IPS-15b (cell line): Measurements from ENCODE around the gene GALNT7.
"Not testable (repeated sequence)": the region's sequence is repeated elsewhere in the genome, so short reads cannot be mapped to it uniquely, and the experiment has no call there.

ENCODE experiments used
- H3K27me3 ChIP-seq: one replicate; pipeline ENCODE4 v1.6.1; 2013; ENCODE audit warnings: low read length; ENCODE audit not compliant: control insufficient read depth, insufficient read depth
- H3K36me3 ChIP-seq: one replicate; pipeline ENCODE4 v1.6.1; 2013; ENCODE audit warnings: low read length; ENCODE audit not compliant: control insufficient read depth, insufficient read depth
- H3K4me1 ChIP-seq: one replicate; pipeline ENCODE4 v1.6.1; 2013; ENCODE audit warnings: mild to moderate bottlenecking, low read length; ENCODE audit not compliant: control insufficient read depth, insufficient read depth
- H3K4me3 ChIP-seq: one replicate; pipeline ENCODE4 v1.5.1; 2013; ENCODE audit warnings: low read depth, low read length
- H3K9ac ChIP-seq: one replicate; pipeline ENCODE4 v1.6.1; 2013; ENCODE audit warnings: low read depth, mild to moderate bottlenecking, low read length
- H3K9me3 ChIP-seq: one replicate; pipeline ENCODE4 v1.6.1; 2013; ENCODE audit warnings: mild to moderate bottlenecking, low read length; ENCODE audit not compliant: control insufficient read depth, insufficient read depth

The GALNT7 gene

DNA sequence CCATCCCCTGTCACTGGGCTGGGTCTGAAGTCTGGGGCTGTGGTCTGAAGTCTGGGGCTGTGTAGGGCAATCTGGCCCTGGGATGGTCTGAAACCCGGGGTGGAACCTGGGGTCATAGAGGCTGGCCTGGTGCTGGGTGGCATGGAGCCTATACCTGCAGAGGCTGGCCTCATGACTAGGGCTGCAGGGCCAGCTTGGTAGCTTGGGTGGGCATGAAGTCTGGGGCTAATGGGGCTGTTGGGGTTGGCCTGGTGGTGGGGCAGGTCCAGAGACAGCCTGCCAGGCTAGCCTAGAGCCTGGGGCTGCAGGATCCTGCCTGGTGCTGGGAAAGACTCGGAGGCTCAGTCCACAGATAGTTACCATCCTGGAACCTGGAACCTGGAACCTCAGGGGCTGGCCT is 37.0 kb downstream of the GALNT7 start:
- Histone ChIP-seq H3K36me3 (no peaks in the 10 kb centered on the region), H3K27me3 (no peaks in the 10 kb centered on the region), H3K4me3 (no peak overlapping the region), H3K9ac (no peak overlapping the region), H3K9me3 (no peaks in the 10 kb centered on the region), H3K4me1 (peaks cover 15% of the 10 kb centered on the region)

DNA sequence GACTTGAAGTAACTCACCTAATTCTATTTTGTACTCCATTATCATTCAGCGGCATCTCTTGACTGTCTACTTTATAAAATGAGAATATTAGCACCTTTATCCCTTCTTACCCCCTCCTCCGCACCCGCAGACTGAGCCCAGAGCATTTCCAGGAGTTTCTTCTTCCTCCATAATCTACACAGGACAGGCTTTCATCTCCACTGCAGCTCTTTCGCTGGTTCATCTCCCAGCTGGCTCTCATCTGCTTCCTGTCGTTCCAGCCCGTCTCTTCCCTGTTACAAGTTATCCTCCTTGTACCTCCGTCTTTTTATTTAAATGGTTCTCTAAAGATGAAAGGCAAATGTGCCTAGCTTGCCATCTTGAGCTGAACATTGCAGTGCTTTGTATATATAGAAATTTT is 39.8 kb downstream of the GALNT7 start:
- Histone ChIP-seq H3K4me3 (no peak overlapping the region), H3K4me1 (peaks cover 18% of the 10 kb centered on the region), H3K9me3 (no peaks in the 10 kb centered on the region), H3K36me3 (no peaks in the 10 kb centered on the region), H3K9ac (no peak overlapping the region), H3K27me3 (no peaks in the 10 kb centered on the region)

DNA sequence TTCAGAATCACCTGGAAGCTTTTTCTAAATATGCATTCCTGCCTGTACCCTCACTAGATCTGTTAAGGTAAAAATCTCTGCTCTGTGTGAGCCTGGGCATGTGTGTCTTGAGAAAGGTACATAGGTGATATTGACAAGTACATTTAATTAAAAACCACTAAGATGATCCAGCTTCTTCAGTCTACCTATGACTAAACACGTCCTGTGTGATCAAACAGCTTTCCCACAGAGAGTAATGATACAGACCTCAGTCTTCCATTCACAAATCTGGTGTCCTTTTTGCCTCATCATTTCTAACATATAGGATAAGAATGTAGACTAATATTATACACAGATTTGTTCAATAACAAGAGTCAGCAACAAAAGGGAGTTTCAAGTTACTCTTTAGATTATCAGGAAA is 42.6 kb downstream of the GALNT7 start:
- H3K27me3 ChIP-seq = no peaks in the 10 kb centered on the region
- no peaks in the 10 kb centered on the region for H3K9me3 ChIP-seq
- peaks cover 18% of the 10 kb centered on the region for H3K4me1 ChIP-seq
- H3K9ac ChIP-seq = no peak overlapping the region
- no peak overlapping the region for H3K4me3 ChIP-seq
- no peaks in the 10 kb centered on the region for H3K36me3 ChIP-seq

- H3K27me3 ChIP-seq = no peaks in the 10 kb centered on the region
- H3K4me3 ChIP-seq = no peak overlapping the region
- no peaks in the 10 kb centered on the region for H3K36me3 ChIP-seq
- no peaks in the 10 kb centered on the region for H3K9me3 ChIP-seq
- peaks cover 15% of the 10 kb centered on the region for H3K4me1 ChIP-seq
- H3K9ac ChIP-seq = no peak overlapping the region
These were observed 43.2 kb downstream of the GALNT7 start for GRCh38 chr4:173211838-173212237.

- no peaks in the 10 kb centered on the region for H3K36me3 ChIP-seq
- no peaks in the 10 kb centered on the region for H3K27me3 ChIP-seq
- no peak overlapping the region for H3K4me3 ChIP-seq
- no peak overlapping the region for H3K9ac ChIP-seq
- peaks cover 11% of the 10 kb centered on the region for H3K4me1 ChIP-seq
- no peaks in the 10 kb centered on the region for H3K9me3 ChIP-seq
These were observed 43.8 kb downstream of the GALNT7 start for GRCh38 chr4:173212379-173212778.

DNA sequence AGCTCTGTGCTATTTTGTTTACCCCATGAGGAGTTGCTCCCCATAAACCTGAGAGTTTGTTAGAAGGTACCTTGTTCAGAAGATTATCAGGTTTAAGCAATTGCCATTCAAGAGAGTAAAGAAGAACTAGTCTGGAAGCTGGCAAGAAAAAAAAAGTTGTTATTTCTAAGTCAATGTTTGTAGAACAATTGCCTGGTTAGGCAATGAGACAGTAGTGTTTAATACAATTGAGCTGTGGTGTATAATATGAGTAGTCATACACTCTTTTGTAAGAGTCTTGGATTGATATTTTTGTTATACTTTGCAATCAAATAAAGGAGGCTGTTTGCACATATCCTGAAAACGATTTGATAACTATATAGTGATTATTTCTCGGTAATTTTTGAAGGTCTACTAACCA is 44.7 kb downstream of the GALNT7 start:
- Histone ChIP-seq H3K4me1 (peaks cover 12% of the 10 kb centered on the region), H3K9ac (no peak overlapping the region), H3K4me3 (no peak overlapping the region), H3K36me3 (no peaks in the 10 kb centered on the region), H3K27me3 (no peaks in the 10 kb centered on the region), H3K9me3 (no peaks in the 10 kb centered on the region)

- Histone ChIP-seq H3K4me3 (no peak overlapping the region), H3K4me1 (peaks cover 15% of the 10 kb centered on the region), H3K36me3 (no peaks in the 10 kb centered on the region), H3K27me3 (no peaks in the 10 kb centered on the region), H3K9me3 (no peaks in the 10 kb centered on the region), H3K9ac (no peak overlapping the region)
These were observed 45.6 kb downstream of the GALNT7 start for GRCh38 chr4:173214231-173214630.

GRCh38 chr4:173214661-173215060 is 46.0 kb downstream of the GALNT7 start:
- Histone ChIP-seq H3K4me3 (no peak overlapping the region), H3K36me3 (no peaks in the 10 kb centered on the region), H3K27me3 (no peaks in the 10 kb centered on the region), H3K9me3 (no peaks in the 10 kb centered on the region), H3K9ac (no peak overlapping the region), H3K4me1 (peaks cover 15% of the 10 kb centered on the region)

- Histone ChIP-seq H3K9me3 (no peaks in the 10 kb centered on the region), H3K27me3 (no peaks in the 10 kb centered on the region), H3K4me1 (peaks cover 15% of the 10 kb centered on the region), H3K36me3 (no peaks in the 10 kb centered on the region), H3K4me3 (no peak overlapping the region), H3K9ac (no peak overlapping the region)
These were observed 48.5 kb downstream of the GALNT7 start for GRCh38 chr4:173217075-173217474.

DNA sequence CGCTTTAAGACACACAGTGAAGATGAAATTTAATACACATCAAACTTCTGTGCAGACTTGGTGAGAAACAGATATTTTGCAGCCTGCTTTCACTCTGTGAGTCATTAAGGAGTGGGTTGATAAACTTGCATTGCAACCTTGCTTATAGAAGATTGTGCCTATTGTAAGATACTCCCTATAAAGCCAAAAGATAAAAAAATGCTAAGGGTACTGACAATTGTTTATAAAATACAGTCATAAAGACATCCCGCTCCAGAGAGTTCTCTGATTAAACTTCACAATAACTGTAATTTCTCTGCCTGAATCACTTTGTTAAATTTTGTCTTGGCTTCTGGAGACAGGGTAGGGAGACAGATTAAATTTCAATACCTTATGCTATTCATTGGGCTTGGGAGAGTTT is 49.1 kb downstream of the GALNT7 start:
- Histone ChIP-seq H3K9me3 (no peaks in the 10 kb centered on the region), H3K4me3 (no peak overlapping the region), H3K27me3 (no peaks in the 10 kb centered on the region), H3K36me3 (no peaks in the 10 kb centered on the region), H3K4me1 (peaks cover 12% of the 10 kb centered on the region), H3K9ac (no peak overlapping the region)

- Histone ChIP-seq H3K9ac (no peak overlapping the region), H3K36me3 (no peaks in the 10 kb centered on the region), H3K9me3 (no peaks in the 10 kb centered on the region), H3K4me1 (peaks cover 12% of the 10 kb centered on the region), H3K27me3 (no peaks in the 10 kb centered on the region), H3K4me3 (no peak overlapping the region)
These were observed 50.0 kb downstream of the GALNT7 start for GRCh38 chr4:173218411-173219125.

GRCh38 chr4:173219126-173219437 is 50.5 kb downstream of the GALNT7 start:
- peaks cover 12% of the 10 kb centered on the region for H3K4me1 ChIP-seq
- H3K4me3 ChIP-seq, H3K27me3 ChIP-seq, H3K9me3 ChIP-seq, H3K9ac ChIP-seq, H3K36me3 ChIP-seq: not testable (repeated sequence)
